Measurements from ENCODE around the gene TBC1D3G. TPM values are rescaled to one million over a fixed set of nuclear protein-coding genes. Genes with fewer than 3 reads are reported as not detected.
"Not testable (repeated sequence)": the region's sequence is repeated elsewhere in the genome, so short reads cannot be mapped to it uniquely, and the experiment has no call there.

Gene TBC1D3G
- total RNA-seq (not detected), polyA plus RNA-seq (ENCODE audit: insufficient read length in 2 of 2) (not detected)
- long read RNA-seq, donor 1, result 0 reads
- long read RNA-seq, donor 2, result 0 reads
- long read RNA-seq, donor 3, result 0 reads
- long read RNA-seq, donor 4, result 0 reads

- DNase-seq (ENCODE audit: low read depth in 4 of 6, low spot score in 6 of 6), result not testable (repeated sequence)
- WGBS (ENCODE audit: insufficient coverage), result no CpG with 5 or more reads among the region's 9 CpGs
These were observed at the start of gene TBC1D3G for GRCh38 chr17:36323584-36323983. Gene TBC1D3G, plus strand, starts transcription at chr17:36323884. Its CDS starts 1,528 bp downstream, at chr17:36325412.

GRCh38 chr17:36283256-36283655 is 40.4 kb upstream of the TBC1D3G start:
- H3K4me1 ChIP-seq (ENCODE audit: control insufficient read depth, insufficient read depth, low read length); H3K36me3 ChIP-seq (ENCODE audit: control insufficient read depth, insufficient read depth, low read length); H3K4me3 ChIP-seq (ENCODE audit: low read depth, low read length); H3K27ac ChIP-seq (ENCODE audit: low read depth, low read length); H3K27me3 ChIP-seq (ENCODE audit: control insufficient read depth, insufficient read depth, low read length); DNase-seq (ENCODE audit: low read depth in 4 of 6, low spot score in 6 of 6); H3K9me3 ChIP-seq (ENCODE audit: control insufficient read depth, insufficient read depth, low read length): not testable (repeated sequence)
- no CpG with 5 or more reads among the region's 1 CpG for WGBS (ENCODE audit: insufficient coverage)

More at GRCh38 chr17:36323584-36323983, at the start of gene TBC1D3G:
- not testable (repeated sequence) for H3K27me3 ChIP-seq (ENCODE audit: control insufficient read depth, insufficient read depth, low read length); H3K36me3 ChIP-seq (ENCODE audit: control insufficient read depth, insufficient read depth, low read length); H3K27ac ChIP-seq (ENCODE audit: low read depth, low read length); H3K9me3 ChIP-seq (ENCODE audit: control insufficient read depth, insufficient read depth, low read length); H3K4me1 ChIP-seq (ENCODE audit: control insufficient read depth, insufficient read depth, low read length); H3K4me3 ChIP-seq (ENCODE audit: low read depth, low read length)

- not testable (repeated sequence) for H3K27ac ChIP-seq (ENCODE audit: low read depth, low read length); H3K9me3 ChIP-seq (ENCODE audit: control insufficient read depth, insufficient read depth, low read length); DNase-seq (ENCODE audit: low read depth in 4 of 6, low spot score in 6 of 6); H3K27me3 ChIP-seq (ENCODE audit: control insufficient read depth, insufficient read depth, low read length); H3K4me3 ChIP-seq (ENCODE audit: low read depth, low read length); H3K4me1 ChIP-seq (ENCODE audit: control insufficient read depth, insufficient read depth, low read length); H3K36me3 ChIP-seq (ENCODE audit: control insufficient read depth, insufficient read depth, low read length)
- no CpG with 5 or more reads among the region's 5 CpGs for WGBS (ENCODE audit: insufficient coverage)
These were observed 39.5 kb upstream of the TBC1D3G start for GRCh38 chr17:36284219-36284618.

- not testable (repeated sequence) for DNase-seq (ENCODE audit: low read depth in 4 of 6, low spot score in 6 of 6)
- WGBS (ENCODE audit: insufficient coverage), result no CpG with 5 or more reads among the region's 2 CpGs
These were observed 33.6 kb upstream of the TBC1D3G start for GRCh38 chr17:36289965-36290612.

GRCh38 chr17:36295161-36295560 is 28.5 kb upstream of the TBC1D3G start:
- not testable (repeated sequence) for DNase-seq (ENCODE audit: low read depth in 4 of 6, low spot score in 6 of 6); H3K9me3 ChIP-seq (ENCODE audit: control insufficient read depth, insufficient read depth, low read length); H3K36me3 ChIP-seq (ENCODE audit: control insufficient read depth, insufficient read depth, low read length); H3K27me3 ChIP-seq (ENCODE audit: control insufficient read depth, insufficient read depth, low read length); H3K4me1 ChIP-seq (ENCODE audit: control insufficient read depth, insufficient read depth, low read length); H3K27ac ChIP-seq (ENCODE audit: low read depth, low read length); H3K4me3 ChIP-seq (ENCODE audit: low read depth, low read length)
- no CpG with 5 or more reads among the region's 1 CpG for WGBS (ENCODE audit: insufficient coverage)

More at GRCh38 chr17:36289965-36290612, 33.6 kb upstream of the TBC1D3G start:
- not testable (repeated sequence) for H3K36me3 ChIP-seq (ENCODE audit: control insufficient read depth, insufficient read depth, low read length); H3K4me3 ChIP-seq (ENCODE audit: low read depth, low read length); H3K4me1 ChIP-seq (ENCODE audit: control insufficient read depth, insufficient read depth, low read length); H3K27ac ChIP-seq (ENCODE audit: low read depth, low read length); H3K9me3 ChIP-seq (ENCODE audit: control insufficient read depth, insufficient read depth, low read length); H3K27me3 ChIP-seq (ENCODE audit: control insufficient read depth, insufficient read depth, low read length)

GRCh38 chr17:36315736-36316135 is 7.9 kb upstream of the TBC1D3G start:
- H3K9me3 ChIP-seq (ENCODE audit: control insufficient read depth, insufficient read depth, low read length); H3K27ac ChIP-seq (ENCODE audit: low read depth, low read length); H3K4me1 ChIP-seq (ENCODE audit: control insufficient read depth, insufficient read depth, low read length); DNase-seq (ENCODE audit: low read depth in 4 of 6, low spot score in 6 of 6); H3K4me3 ChIP-seq (ENCODE audit: low read depth, low read length); H3K36me3 ChIP-seq (ENCODE audit: control insufficient read depth, insufficient read depth, low read length); H3K27me3 ChIP-seq (ENCODE audit: control insufficient read depth, insufficient read depth, low read length): not testable (repeated sequence)
- WGBS (ENCODE audit: insufficient coverage), result no CpG with 5 or more reads among the region's 2 CpGs

GRCh38 chr17:36362496-36362895 is 38.8 kb downstream of the TBC1D3G start:
- not testable (repeated sequence) for H3K27me3 ChIP-seq (ENCODE audit: control insufficient read depth, insufficient read depth, low read length); H3K27ac ChIP-seq (ENCODE audit: low read depth, low read length); DNase-seq (ENCODE audit: low read depth in 4 of 6, low spot score in 6 of 6); H3K9me3 ChIP-seq (ENCODE audit: control insufficient read depth, insufficient read depth, low read length); H3K4me1 ChIP-seq (ENCODE audit: control insufficient read depth, insufficient read depth, low read length); H3K4me3 ChIP-seq (ENCODE audit: low read depth, low read length); H3K36me3 ChIP-seq (ENCODE audit: control insufficient read depth, insufficient read depth, low read length)
- WGBS (ENCODE audit: insufficient coverage), result no CpG with 5 or more reads among the region's 6 CpGs

GRCh38 chr17:36375938-36376337 is 52.3 kb downstream of the TBC1D3G start:
- not testable (repeated sequence) for H3K36me3 ChIP-seq (ENCODE audit: control insufficient read depth, insufficient read depth, low read length); H3K9me3 ChIP-seq (ENCODE audit: control insufficient read depth, insufficient read depth, low read length); H3K4me1 ChIP-seq (ENCODE audit: control insufficient read depth, insufficient read depth, low read length); DNase-seq (ENCODE audit: low read depth in 4 of 6, low spot score in 6 of 6); H3K27me3 ChIP-seq (ENCODE audit: control insufficient read depth, insufficient read depth, low read length); H3K27ac ChIP-seq (ENCODE audit: low read depth, low read length); H3K4me3 ChIP-seq (ENCODE audit: low read depth, low read length)
- WGBS (ENCODE audit: insufficient coverage), result no CpG with 5 or more reads among the region's 7 CpGs
